Thyroid gland (tissue), 4 donors: ENCODE data around the gene BCL2L11. TPM values are rescaled to one million over a fixed set of nuclear protein-coding genes. Genes with fewer than 3 reads are reported as not detected.

Experiments
- DNase-seq, 2 donors: peaks; one replicate each; pipeline ENCODE4 v3.0.0-alpha.2; 2019
- H3K27ac ChIP-seq, 3 donors: fragments of 200-600 bp; sonication (generic); 1 replicate in 2 of 3; 2 replicates in 1 of 3; pipeline ENCODE4 v1.5.1; 2016 to 2019; ENCODE audit warnings: mild to moderate bottlenecking in 1 of 3, moderate library complexity in 1 of 3
- H3K27me3 ChIP-seq: fragments of 200-600 bp; sonication (generic); one replicate; pipeline ENCODE4 v1.5.1; 2019
- H3K36me3 ChIP-seq, 2 donors: fragments of 200-600 bp; sonication (generic); one replicate each; pipeline ENCODE4 v1.5.1; 2016 to 2019
- H3K4me1 ChIP-seq, 2 donors: fragments of 200-600 bp; sonication (generic); one replicate each; pipeline ENCODE4 v1.5.1; 2017 to 2019
- H3K4me3 ChIP-seq, 3 donors: fragments of 200-600 bp; sonication (generic); replicated peaks in 1 of 3; 1 replicate in 2 of 3; 2 replicates in 1 of 3; pipeline ENCODE4 v1.5.1; 2016; ENCODE audit warnings: mild to moderate bottlenecking in 1 of 3
- H3K9me3 ChIP-seq: fragments of 200-600 bp; sonication (generic); one replicate; pipeline ENCODE4 v1.5.1; 2017
- CTCF ChIP-seq, 6 experiments: fragments of 200-600 bp in 3 of 6; fragments of 450-650 bp in 3 of 6; sonication (generic) in 3 of 6; IDR thresholded peaks; one replicate each; pipeline ENCODE4 v1.5.1; 2016 to 2019; ENCODE audit warnings: antibody characterized with exemption in 6 of 6, mild to moderate bottlenecking in 2 of 6, inconsistent platforms in 1 of 6, moderate library complexity in 1 of 6
- POLR2A ChIP-seq, 2 donors: fragments of 450-650 bp; IDR thresholded peaks; one replicate each; pipeline ENCODE4 v1.6.1; 2017; ENCODE audit warnings: antibody characterized with exemption in 2 of 2, mild to moderate bottlenecking in 2 of 2, moderate library complexity in 1 of 2
- WGBS, 2 donors: methylation state at CpG; one replicate each; pipeline ENCODE4 v1.1.5; 2017; 5-methylcytosine and 5-hydroxymethylcytosine counted together
- intact Hi-C: fragments of 100-400 bp; cut with DNase I; formaldehyde crosslinking; loops from one replicate; pipeline ENCODE4 v1.15.1; 2023
- total RNA-seq, 4 donors: library from RNA; depleted of rRNA; stranded (reverse); fragments of >200 nt; gene quantifications; one replicate each; pipeline ENCODE4 v1.2.3, GENCODE V29; 2016

BCL2L11 gene
- total RNA-seq, 4 donors from 2014 or later, result 48.4 to 90.6 (median 62.4) TPM

- intact Hi-C loops, result no loop called here
- Histone ChIP-seq H3K4me1 (peaks cover 18 to 37% of the 10 kb centered on the region in 2 donors), H3K36me3 (no peaks in the 10 kb centered on the region), H3K9me3 (no peaks in the 10 kb centered on the region), H3K27me3 (no peaks in the 10 kb centered on the region), H3K27ac (no peak overlapping the region), H3K4me3 (no peak overlapping the region)
- TF ChIP-seq POLR2A (IDR thresholded peaks at IDR 0.05) (no peak), CTCF (IDR thresholded peaks at IDR 0.05) (no peak)
- DNase-seq, result no peak
- WGBS, 2 donors, result 84 to 94% methylated on average over 1 of the region's 1 CpG
Observed at GRCh38 chr2:111142101-111142500, 21.4 kb downstream of the BCL2L11 start.

GRCh38 chr2:111143107-111143842 lies 22.6 kb downstream of the BCL2L11 start:
- no peaks in the 10 kb centered on the region for H3K9me3 ChIP-seq
- H3K27me3 ChIP-seq, result no peaks in the 10 kb centered on the region
- DNase-seq, result peak in 1 of 2 donors; percentile 31
- no peaks in the 10 kb centered on the region for H3K36me3 ChIP-seq
- WGBS, 2 donors, result 89 to 94% methylated on average over 10 of the region's 10 CpGs
- H3K4me1 ChIP-seq, result peaks cover 27 to 47% of the 10 kb centered on the region in 2 donors
- no peak overlapping the region for H3K27ac ChIP-seq
- intact Hi-C loops, result no loop called here
- TF ChIP-seq CTCF (IDR thresholded peaks at IDR 0.05) (no peak), POLR2A (IDR thresholded peaks at IDR 0.05) (no peak)
- H3K4me3 ChIP-seq, result no peak overlapping the region

- no peak for TF ChIP-seq POLR2A (IDR thresholded peaks at IDR 0.05)
- TF ChIP-seq CTCF (IDR thresholded peaks at IDR 0.05), result no peak
- WGBS, 2 donors, result 76 to 85% methylated on average over 1 of the region's 1 CpG
- intact Hi-C loops, result no loop called here
Observed at GRCh38 chr2:111143843-111144198, 23.1 kb downstream of the BCL2L11 start.

GRCh38 chr2:111145103-111145760 lies 24.5 kb downstream of the BCL2L11 start:
- Histone ChIP-seq H3K4me3 (no peak overlapping the region), H3K27me3 (no peaks in the 10 kb centered on the region), H3K36me3 (no peaks in the 10 kb centered on the region), H3K4me1 (peaks cover 27 to 36% of the 10 kb centered on the region in 2 donors), H3K9me3 (no peaks in the 10 kb centered on the region), H3K27ac (no peak overlapping the region)
- WGBS, 2 donors, result 78 to 87% methylated on average over 7 of the region's 7 CpGs
- DNase-seq, result no peak
- TF ChIP-seq POLR2A (IDR thresholded peaks at IDR 0.05) (no peak), CTCF (IDR thresholded peaks at IDR 0.05) (no peak)
- intact Hi-C loops, result no loop called here

More at GRCh38 chr2:111143843-111144198, 23.1 kb downstream of the BCL2L11 start:
- Histone ChIP-seq H3K4me1 (peaks cover 27 to 48% of the 10 kb centered on the region in 2 donors), H3K4me3 (no peak overlapping the region), H3K36me3 (no peaks in the 10 kb centered on the region), H3K27me3 (no peaks in the 10 kb centered on the region), H3K27ac (no peak overlapping the region), H3K9me3 (no peaks in the 10 kb centered on the region)
- no peak for DNase-seq

- Histone ChIP-seq H3K4me1 (peaks cover 27 to 42% of the 10 kb centered on the region in 2 donors), H3K9me3 (no peaks in the 10 kb centered on the region), H3K27ac (no peak overlapping the region), H3K4me3 (no peak overlapping the region), H3K27me3 (no peaks in the 10 kb centered on the region), H3K36me3 (no peaks in the 10 kb centered on the region)
- WGBS, 2 donors, result 97 to 98% methylated on average over 2 of the region's 2 CpGs
- no peak for DNase-seq
- TF ChIP-seq POLR2A (IDR thresholded peaks at IDR 0.05) (no peak), CTCF (IDR thresholded peaks at IDR 0.05) (no peak)
- intact Hi-C loops, result no loop called here
Observed at GRCh38 chr2:111145951-111146350, 25.2 kb downstream of the BCL2L11 start.
